ENCODE data around the gene DYNLL1.
A peak's percentile ranks its signal among the peaks of the same experiment; 100 is the strongest.
"Not testable (repeated sequence)": the region's sequence is repeated elsewhere in the genome, so short reads cannot be mapped to it uniquely, and the experiment has no call there.

DYNLL1 gene

DNA sequence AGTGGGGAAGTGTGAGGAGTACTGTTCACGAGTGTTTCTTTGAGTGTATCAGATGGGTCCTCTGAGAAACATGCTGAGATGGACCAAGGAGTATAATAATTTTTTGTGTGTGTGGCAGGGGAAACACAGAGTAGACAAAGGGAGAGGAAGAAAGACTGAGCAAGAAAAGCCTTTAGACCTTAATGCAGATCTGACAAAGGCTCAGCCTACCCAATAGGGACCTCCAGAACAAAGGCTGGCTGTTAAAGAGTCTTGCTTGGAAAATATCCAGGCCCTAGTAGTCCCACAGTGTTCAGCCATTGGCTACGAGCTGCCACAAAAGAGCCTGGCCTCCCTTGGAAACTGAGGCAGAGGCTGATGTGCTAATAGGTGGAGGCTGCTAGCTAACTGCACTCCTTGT, 19.6 kb downstream of the DYNLL1 start:
- DNase-seq (ENCODE audit: low read depth in 2 of 2), result no peak

- not testable (repeated sequence) for DNase-seq (ENCODE audit: low read depth in 2 of 2)
Observed at GRCh38 chr12:120519324-120519723, 23.4 kb downstream of the DYNLL1 start.

GRCh38 chr12:120522568-120522967, 26.7 kb downstream of the DYNLL1 start:
- no peak for DNase-seq (ENCODE audit: low read depth in 2 of 2)

DNA sequence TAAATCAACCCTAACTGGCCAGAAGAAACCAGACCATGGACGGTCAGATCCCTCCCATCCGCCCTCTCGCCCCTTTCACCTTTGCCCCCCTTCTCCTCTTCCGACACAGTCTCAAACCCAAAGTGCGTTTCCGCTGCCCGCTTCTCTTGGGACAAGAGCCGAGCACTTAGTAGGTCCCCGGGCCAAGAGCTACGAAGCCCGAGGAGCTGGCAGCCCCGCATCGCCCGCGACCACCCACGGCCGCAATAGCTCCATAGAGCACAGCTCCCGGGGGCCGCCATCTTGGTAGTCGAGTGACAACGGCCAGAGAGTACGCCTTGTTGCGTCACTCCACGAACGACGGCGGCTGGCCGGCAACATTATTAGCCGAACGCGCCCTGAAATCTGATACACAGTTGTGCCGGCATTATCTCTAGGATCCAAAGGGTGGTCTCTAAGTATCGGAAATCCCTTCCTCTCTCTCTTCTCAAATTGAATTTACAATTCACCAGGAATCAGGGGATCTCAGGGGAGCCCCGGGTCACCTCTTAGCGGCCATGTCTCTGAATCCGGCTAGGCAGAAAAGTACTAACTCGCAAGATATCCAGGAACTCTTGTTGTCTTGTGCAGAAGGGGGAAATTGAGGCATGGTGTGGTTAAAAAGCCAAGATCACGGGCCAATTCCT, 33.1 kb downstream of the DYNLL1 start, which contains the start of gene COQ5:
Gene COQ5 (minus strand): TSS at position 298 of the 665 bp plus-strand sequence. CDS start 17 bp downstream, at position 281.
- DNase-seq (ENCODE audit: low read depth in 2 of 2), result peak; percentile 72

DNA sequence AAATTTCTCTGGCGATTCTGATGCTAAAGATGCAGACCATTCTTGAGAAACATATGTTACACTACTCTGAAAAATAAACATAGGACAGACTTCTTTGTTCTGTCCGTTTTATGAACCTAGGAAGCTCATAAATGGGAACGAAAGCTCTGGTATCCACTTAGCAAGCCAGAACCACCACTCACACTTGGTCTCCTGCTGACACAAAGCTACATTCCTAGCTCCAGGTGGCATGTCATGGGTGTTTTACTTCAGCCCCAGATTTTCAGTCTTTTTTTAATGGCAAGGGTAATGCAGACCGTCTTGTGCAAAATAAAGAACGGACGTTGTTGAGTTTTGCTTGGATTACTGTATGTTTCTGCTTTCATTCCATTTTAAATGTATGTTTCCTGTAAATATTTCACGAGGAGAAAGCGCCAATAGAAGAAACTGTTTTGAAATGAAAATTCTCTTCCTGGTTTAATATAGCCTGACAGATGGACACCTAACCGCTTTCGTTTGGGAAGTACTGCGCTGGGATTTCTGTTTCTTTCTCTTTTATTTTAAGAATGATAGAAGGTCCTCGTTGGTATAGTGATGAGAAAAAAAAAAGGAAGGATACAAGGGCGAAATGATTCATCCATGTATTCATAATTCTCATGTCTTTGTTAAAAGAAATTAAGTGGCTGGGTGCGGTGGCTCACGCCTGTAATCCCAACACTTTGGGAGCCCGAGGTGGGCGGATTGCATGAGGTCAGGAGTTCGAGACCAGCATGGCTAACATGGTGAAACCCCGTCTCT, 33.9 kb downstream of the DYNLL1 start:
- DNase-seq (ENCODE audit: low read depth in 2 of 2), result no peak

- not testable (repeated sequence) for DNase-seq (ENCODE audit: low read depth in 2 of 2)
Observed at GRCh38 chr12:120530418-120530761, 34.5 kb downstream of the DYNLL1 start.

GRCh38 chr12:120532701-120533238, 36.9 kb downstream of the DYNLL1 start:
- DNase-seq (ENCODE audit: low read depth in 2 of 2), result no peak

DNA sequence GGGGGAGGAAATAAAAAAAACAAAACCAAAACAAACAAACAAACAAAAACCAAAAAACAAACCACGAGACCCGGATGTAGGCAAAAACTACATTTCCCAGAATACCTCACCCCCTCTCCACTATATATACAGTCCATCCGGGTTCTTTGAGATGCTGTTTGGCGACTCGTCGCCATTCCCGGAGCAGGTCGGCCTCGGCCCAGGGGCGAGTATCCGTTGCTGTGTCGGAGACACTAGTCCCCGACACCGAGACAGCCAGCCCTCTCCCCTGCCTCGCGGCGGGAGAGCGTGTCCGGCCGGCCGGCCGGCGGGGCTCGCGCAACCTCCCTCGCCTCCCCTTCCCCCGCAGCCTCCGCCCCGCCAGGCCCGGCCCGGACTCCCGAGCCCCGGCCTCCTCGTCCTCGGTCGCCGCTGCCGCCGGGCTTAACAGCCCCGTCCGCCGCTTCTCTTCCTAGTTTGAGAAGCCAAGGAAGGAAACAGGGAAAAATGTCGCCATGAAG, 38.3 kb downstream of the DYNLL1 start, which contains the start of gene RNF10:
Gene RNF10 (plus strand): TSS at position 154 of the 500 bp plus-strand sequence. CDS start 456 bp downstream, outside the sequence.
- peak; percentile 36 to 51 for DNase-seq (ENCODE audit: low read depth in 2 of 2)

DNA sequence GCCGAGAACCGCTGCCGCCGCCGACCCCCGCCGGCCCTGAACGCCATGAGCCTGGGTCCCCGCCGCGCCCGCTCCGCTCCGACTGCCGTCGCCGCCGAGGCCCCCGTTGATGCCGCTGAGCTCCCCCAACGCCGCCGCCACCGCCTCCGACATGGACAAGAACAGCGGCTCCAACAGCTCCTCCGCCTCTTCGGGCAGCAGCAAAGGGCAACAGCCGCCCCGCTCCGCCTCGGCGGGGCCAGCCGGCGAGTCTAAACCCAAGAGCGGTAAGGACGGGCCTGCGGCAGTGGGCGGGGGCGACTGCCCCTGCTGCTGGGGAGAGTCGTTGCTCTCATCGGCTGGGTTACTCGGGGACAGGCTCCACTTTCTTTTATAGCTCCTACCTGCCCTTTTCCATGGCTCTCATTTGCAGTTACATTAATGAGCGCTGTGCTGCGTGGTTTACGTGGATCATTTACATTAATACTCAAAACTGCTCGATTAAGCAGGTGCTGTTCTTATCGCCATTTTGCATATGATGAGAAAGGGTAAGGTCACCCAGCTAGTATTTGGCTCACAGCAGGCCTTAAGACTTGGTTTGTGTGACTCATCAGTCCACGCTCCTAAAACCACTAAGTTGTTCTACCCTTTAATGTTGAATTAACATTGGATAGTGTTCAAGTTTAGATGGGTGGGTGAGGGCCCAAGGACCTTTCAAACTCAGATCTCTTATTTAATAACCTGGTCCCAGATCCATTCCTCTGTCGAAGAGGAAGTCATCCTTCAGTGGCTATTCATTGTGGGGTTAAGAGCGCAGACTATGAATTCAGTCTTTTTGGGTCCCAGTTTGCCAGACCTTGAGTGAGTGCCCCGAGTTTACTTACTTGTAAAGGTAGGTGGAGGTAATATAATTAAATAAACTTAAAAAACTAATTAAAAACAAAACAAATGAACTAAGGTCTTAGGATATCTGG, 39.1 kb downstream of the DYNLL1 start:
- DNase-seq (ENCODE audit: low read depth in 2 of 2), result peak in 1 of 2 donors; percentile 13

DNA sequence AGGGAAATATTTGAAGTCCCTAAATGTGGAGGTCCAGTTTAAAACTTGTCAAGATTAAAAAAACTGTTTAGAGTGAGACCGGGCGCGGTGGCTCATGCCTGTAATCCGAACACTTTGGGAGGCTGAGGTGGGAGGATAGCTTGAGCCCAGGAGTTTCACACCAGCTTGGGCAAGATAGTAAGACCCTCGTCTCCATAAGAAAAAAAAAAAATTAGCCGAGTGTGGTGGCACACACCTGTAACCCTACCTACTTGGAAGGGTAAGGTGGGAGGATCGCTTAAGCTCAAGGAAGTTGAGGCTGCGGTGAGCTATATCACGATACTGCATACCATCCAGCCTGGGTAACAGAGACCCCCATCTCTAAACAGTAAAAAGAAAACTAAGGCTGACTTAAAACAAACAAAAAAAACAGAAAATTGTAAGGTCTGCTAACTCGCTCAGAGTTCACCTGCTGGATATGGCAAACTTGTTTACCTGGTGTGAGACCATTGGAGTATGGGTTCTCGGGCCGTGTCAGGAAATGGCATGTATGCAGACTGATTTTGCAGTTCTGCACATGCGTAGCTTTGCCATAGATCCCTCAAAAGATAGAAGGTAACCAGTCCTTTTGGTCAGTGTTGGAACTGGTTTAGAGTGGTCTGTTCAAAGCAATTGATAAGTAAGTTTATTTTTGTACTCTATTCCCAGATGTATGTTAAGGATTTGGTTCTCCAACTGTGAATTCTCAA, 40.3 kb downstream of the DYNLL1 start:
- DNase-seq (ENCODE audit: low read depth in 2 of 2), result no peak

GRCh38 chr12:120537856-120538220, 41.9 kb downstream of the DYNLL1 start:
- DNase-seq (ENCODE audit: low read depth in 2 of 2), result no peak

GRCh38 chr12:120538281-120539156, 42.6 kb downstream of the DYNLL1 start:
- DNase-seq (ENCODE audit: low read depth in 2 of 2), result no peak

- DNase-seq (ENCODE audit: low read depth in 2 of 2), result no peak
Observed at GRCh38 chr12:120539303-120539702, 43.4 kb downstream of the DYNLL1 start.

DNA sequence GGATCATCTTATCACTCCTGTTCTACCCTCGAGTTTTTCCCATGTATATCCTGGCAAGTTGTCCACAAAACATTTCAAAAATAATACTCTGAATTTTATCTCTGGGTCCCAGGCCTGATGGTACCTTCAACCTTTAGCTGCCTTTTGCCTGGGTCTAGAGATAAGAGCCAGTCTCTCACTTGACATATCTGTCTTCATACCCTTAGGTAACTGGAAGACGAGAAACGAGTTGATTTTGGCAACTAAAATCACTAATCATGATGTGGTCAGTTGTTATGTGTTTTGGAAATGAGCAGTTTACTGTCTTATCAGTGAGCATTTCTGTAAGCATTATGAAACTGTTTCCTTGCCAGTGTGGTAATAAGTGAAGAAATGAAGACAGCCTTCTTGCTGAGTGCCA, 44.5 kb downstream of the DYNLL1 start:
- no peak for DNase-seq (ENCODE audit: low read depth in 2 of 2)

DNA sequence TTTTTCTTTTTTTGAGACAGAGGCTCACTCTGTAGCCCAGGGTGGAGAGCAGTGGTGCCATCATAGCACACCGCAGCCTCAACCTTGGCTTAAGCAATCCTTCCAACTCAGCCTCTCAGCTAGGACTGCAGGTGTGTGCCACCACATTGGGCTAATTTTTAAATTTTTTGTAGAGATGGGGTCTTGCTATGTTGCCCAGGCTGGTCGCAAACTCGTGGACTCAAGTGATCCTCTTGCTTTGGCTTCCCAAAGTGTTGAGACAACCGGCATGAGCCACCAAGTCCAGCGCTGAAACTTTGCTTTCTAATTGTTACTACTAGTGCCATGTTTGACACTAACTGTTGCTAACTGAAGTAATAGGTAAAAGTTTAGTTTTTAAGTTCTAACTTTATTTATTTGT, 46.3 kb downstream of the DYNLL1 start:
- no peak for DNase-seq (ENCODE audit: low read depth in 2 of 2)

DNA sequence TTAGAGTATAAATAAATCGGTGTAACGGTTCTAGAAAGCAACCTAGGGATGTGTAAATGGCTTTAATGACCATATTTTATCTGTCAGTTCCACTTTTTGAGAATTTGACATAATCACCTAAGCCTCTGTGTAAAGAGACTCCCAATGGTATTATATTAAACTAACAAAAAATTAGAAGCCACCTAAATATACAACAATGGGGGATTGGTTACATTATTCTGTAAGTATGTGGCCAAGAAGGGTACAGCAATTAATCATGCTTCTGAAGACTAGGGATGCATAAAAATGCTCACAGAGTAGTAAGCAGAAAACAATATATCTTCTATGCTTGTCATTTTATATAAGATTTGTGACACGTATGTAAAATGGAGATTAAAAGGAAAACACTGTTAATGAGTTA, 48.8 kb downstream of the DYNLL1 start:
- DNase-seq (ENCODE audit: low read depth in 2 of 2), result no peak

DNA sequence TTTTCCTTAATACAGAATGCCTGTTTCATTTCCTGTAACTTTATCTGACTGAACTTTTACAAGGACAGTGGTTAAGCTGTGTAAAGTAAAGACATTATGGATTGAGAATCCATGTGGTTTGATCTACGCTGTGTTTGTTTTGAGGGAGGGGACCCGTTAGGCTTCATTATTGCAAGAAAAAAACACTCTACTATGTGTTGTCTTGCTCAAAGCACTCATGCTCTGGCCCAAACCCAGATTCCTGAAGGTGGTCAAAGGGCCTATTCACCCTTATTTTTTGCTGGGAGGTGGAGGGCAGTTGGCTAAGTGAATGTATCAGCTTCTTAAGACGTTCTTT, 50.1 kb downstream of the DYNLL1 start:
- no peak for DNase-seq (ENCODE audit: low read depth in 2 of 2)

All from activated CD8-positive, alpha-beta memory T cell treated with anti-CD3 and anti-CD28 coated beads for 4 hours (primary cell).